Motor neuron (in vitro differentiated cells): ENCODE measurements around the gene VAMP7. TPM values are rescaled to one million over a fixed set of nuclear protein-coding genes. Genes with fewer than 3 reads are reported as not detected.
"Not testable (repeated sequence)": the region's sequence is repeated elsewhere in the genome, so short reads cannot be mapped to it uniquely, and the experiment has no call there.

Experiments used
- ATAC-seq, 8 experiments: fragments of 200-7000 bp; cut with Tn5 transposase; replicated peaks in 6 of 8; 2 replicates each; pipeline ENCODE4 v1.8.0; 2021; ENCODE audit warnings: mild to moderate bottlenecking in 8 of 8, moderate library complexity in 8 of 8
- H3K27ac ChIP-seq, 2 donors: fragments of 250-450 bp; sonication (Bioruptor Pico); 2 replicates each; pipeline ENCODE4 v1.9.0; 2021; ENCODE audit warnings: antibody characterized with exemption in 2 of 2, mild to moderate bottlenecking in 2 of 2, moderate library complexity in 1 of 2
- H3K4me1 ChIP-seq, 2 donors: fragments of 250-450 bp; sonication (Bioruptor Pico); replicated peaks in 1 of 2; 2 replicates each; pipeline ENCODE4 v1.6.1; 2021; ENCODE audit warnings: antibody characterized with exemption in 2 of 2, mild to moderate bottlenecking in 2 of 2, moderate library complexity in 1 of 2
- H3K4me3 ChIP-seq, 5 donors: fragments of 250-450 bp; sonication (Bioruptor Pico); 2 replicates each; pipeline ENCODE4 v1.9.0; 2021; ENCODE audit warnings: antibody characterized with exemption in 5 of 5, mild to moderate bottlenecking in 5 of 5, moderate library complexity in 4 of 5
- WGBS, 10 experiments: fragments of 450-650 bp; shearing (Covaris generic); methylation state at CpG; one replicate each; pipeline ENCODE4 v1.0.0; 2022; 5-methylcytosine and 5-hydroxymethylcytosine counted together
- in situ Hi-C, 9 experiments: fragments of 400-800 bp; cut with MboI; loops; one replicate each; pipeline ENCODE4 v1.15.0; 2021; ENCODE audit warnings: low sequenced_read_pairs in 9 of 9, low pct_unique_long_range_greater_than_20kb in 2 of 9; ENCODE audit not compliant: unreplicated experiment in 9 of 9
- total RNA-seq, 8 experiments: library from RNA; unstranded; fragments of 300-600 nt; gene quantifications; 2 replicates each; pipeline versions ENCODE4 v1.2.3 to v1.2.4, GENCODE V29; 2022

Gene VAMP7
- total RNA-seq, 8 experiments from 2014 or later: 16.7 to 50.1 (median 25.9) TPM

DNA sequence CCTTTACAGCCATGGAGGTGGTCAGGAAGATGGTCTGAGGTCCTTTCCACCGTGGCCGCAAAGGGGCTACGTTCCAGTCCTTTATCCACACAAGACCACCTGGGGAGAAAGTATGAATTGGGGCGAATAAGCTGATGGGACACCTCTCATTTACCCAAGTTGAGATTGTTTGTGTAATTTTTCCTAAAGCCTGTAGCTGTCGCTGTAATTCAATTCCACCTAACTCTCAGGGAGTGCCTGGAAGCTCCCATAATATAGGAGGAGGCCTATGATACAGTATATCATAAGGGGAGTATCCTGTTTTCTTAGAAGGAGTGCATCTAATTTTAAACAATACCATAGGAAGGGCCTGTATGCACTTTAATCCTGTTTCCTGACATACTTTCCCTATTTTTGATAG lies 90.5 kb downstream of the VAMP7 start:
- H3K4me3 ChIP-seq, H3K27ac ChIP-seq, in situ Hi-C loops, H3K4me1 ChIP-seq, ATAC-seq: not testable (repeated sequence)
- WGBS, 10 experiments: 17 to 80% (median 51%) methylated on average over 1 to 5 of the region's 5 CpGs; no CpG with 5 or more reads in 5 of the 10 experiments

DNA sequence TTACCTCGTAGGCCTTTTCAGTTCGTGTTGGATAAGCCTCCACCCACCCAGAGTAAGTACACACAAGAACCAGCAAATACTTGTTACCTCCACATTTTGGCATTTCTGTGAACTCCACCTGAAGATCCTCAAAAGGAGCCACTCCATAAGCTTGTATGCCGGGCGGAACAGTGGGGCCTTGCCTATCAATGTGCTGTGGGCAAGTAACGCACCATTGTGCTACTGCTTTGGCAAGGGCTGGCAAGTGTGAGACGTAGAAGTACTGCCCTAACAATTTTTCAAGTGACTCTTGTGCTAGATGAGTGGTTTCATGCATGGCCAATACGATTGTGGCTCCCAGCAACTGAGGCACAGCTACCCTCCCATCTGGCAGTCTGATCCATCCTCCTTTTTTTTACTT lies 91.1 kb downstream of the VAMP7 start:
- H3K27ac ChIP-seq, H3K4me1 ChIP-seq, H3K4me3 ChIP-seq, ATAC-seq, in situ Hi-C loops: not testable (repeated sequence)
- WGBS, 10 experiments: 18 to 66% (median 20%) methylated on average over 1 to 5 of the region's 7 CpGs; no CpG with 5 or more reads in 6 of the 10 experiments

GRCh38 chrX:155983326-155983725 lies 102.2 kb downstream of the VAMP7 start:
- WGBS, 10 experiments: 29 to 66% (median 44%) methylated on average over 1 to 2 of the region's 2 CpGs; no CpG with 5 or more reads in 3 of the 10 experiments
- Histone ChIP-seq H3K4me3 (no peak overlapping the region), H3K4me1 (no peaks in the 10 kb centered on the region), H3K27ac (no peak overlapping the region)
- ATAC-seq: no peak
- in situ Hi-C loops: no loop called here

DNA sequence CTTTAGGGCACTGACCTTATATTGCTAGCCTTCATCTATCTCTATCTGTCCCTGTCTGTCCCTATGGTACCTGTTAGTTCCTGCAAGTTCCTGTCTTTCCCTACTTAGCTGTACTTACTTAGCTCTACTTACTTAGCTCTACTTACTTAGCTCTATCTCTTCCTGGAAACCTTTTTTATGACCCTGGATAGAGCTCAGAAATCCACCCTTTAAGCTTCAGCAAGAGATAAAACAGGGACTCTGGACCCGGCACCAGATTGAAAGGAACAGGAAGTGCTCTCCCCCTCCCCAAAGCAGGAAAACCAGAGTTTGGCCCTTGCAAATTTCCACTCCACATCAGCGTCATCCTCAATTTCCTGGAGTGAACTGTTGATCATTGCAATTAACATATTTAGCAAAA lies 104.1 kb downstream of the VAMP7 start:
- H3K4me1 ChIP-seq: no peaks in the 10 kb centered on the region
- in situ Hi-C loops: no loop called here
- H3K27ac ChIP-seq: no peak overlapping the region
- H3K4me3 ChIP-seq: no peak overlapping the region
- no peak for ATAC-seq
- WGBS, 10 experiments: 14 to 63% (median 50%) methylated on average over 1 to 2 of the region's 2 CpGs; no CpG with 5 or more reads in 1 of the 10 experiments

DNA sequence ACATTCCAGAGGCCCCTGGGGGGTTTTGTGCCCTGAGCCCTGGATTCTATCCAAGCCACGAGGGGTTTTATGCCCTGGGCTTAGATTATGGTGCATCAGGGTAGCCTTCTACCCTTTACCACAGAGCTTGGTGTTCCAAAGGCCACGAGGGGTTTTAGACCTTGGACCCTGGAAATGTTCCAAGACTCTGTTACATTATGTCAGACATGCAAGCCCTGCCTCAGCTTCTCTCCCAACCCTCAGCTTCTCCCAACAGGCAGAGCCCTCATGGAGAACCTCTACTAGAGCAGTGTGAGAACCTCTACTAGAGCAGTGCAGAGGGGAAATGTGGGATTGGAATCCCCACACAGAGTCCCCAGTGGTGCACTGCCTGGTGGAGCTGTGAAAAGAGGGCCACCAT lies 105.8 kb downstream of the VAMP7 start:
- H3K27ac ChIP-seq, ATAC-seq, H3K4me3 ChIP-seq, in situ Hi-C loops, H3K4me1 ChIP-seq: not testable (repeated sequence)
- 0 to 60% (median 21%) methylated on average over 1 to 2 of the region's 2 CpGs; no CpG with 5 or more reads in 4 of the 10 experiments for WGBS, 10 experiments

DNA sequence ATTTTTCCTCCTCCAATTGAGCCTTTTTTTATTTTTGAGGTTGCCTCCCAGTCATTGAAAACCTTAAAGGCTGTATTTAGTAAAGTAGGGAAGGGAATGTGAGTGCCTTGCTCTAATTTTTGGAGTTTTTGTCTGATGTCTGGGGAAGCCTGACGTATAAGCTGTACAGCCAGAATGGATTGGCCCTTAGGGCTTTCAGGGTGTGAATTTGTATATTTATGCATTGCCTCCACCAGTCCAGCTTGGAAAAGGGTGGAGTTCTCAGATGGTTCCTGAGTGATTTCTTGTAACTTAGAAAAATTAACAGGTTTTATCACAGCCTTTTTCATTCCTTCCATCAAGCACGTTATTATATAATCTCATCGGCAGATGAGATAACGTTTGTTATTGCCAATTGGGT lies 107.7 kb downstream of the VAMP7 start:
- ATAC-seq: peak in 3 of 8 experiments; percentile 83 to 97 (median 95)
- in situ Hi-C loops: no loop called here
- H3K4me3 ChIP-seq: no peak overlapping the region
- H3K4me1 ChIP-seq: no peaks in the 10 kb centered on the region
- no peak overlapping the region for H3K27ac ChIP-seq
- 14 to 69% (median 52%) methylated on average over 1 to 4 of the region's 4 CpGs; no CpG with 5 or more reads in 1 of the 10 experiments for WGBS, 10 experiments

Other genes with a start within 250 kb of the VAMP7 start
- gene IL9R, start 116.4 kb downstream of the VAMP7 start, total RNA-seq: under 1 TPM in 4 of 8 experiments, not detected in 4; 0.28 to 0.46 (median 0.41) TPM